SHP77 treated with DMSO at 0.1 percent for 48 hours (cell line): ENCODE measurements around the gene CPB1.

Experiments
- DNase-seq: peaks from one replicate; lab custom pipeline; 2025; lab: John Stamatoyannopoulos, UW

The CPB1 gene

GRCh38 chr3:148833223-148833622 lies 5.6 kb downstream of the CPB1 start:
- no peak for DNase-seq

GRCh38 chr3:148839805-148840204 lies 12.2 kb downstream of the CPB1 start:
- no peak for DNase-seq

- DNase-seq, result no peak
These were observed 12.8 kb downstream of the CPB1 start for GRCh38 chr3:148840451-148840850.

GRCh38 chr3:148845756-148846395 lies 18.3 kb downstream of the CPB1 start:
- no peak for DNase-seq

GRCh38 chr3:148847351-148847750 lies 19.7 kb downstream of the CPB1 start:
- DNase-seq, result no peak

GRCh38 chr3:148848410-148848809 lies 20.8 kb downstream of the CPB1 start:
- no peak for DNase-seq

- no peak for DNase-seq
These were observed 24.8 kb downstream of the CPB1 start for GRCh38 chr3:148852271-148852992.

- DNase-seq, result no peak
These were observed 25.5 kb downstream of the CPB1 start for GRCh38 chr3:148853076-148853475.

GRCh38 chr3:148854061-148854460 lies 26.4 kb downstream of the CPB1 start:
- DNase-seq, result no peak

- no peak for DNase-seq
These were observed 28.8 kb downstream of the CPB1 start for GRCh38 chr3:148856384-148856783.

GRCh38 chr3:148857316-148857715 lies 29.7 kb downstream of the CPB1 start:
- DNase-seq, result no peak

- DNase-seq, result peak; percentile 69
These were observed 33.8 kb downstream of the CPB1 start for GRCh38 chr3:148861277-148861869.

GRCh38 chr3:148863297-148863696 lies 35.7 kb downstream of the CPB1 start:
- no peak for DNase-seq

GRCh38 chr3:148863814-148864213 lies 36.2 kb downstream of the CPB1 start:
- DNase-seq, result no peak

DNA sequence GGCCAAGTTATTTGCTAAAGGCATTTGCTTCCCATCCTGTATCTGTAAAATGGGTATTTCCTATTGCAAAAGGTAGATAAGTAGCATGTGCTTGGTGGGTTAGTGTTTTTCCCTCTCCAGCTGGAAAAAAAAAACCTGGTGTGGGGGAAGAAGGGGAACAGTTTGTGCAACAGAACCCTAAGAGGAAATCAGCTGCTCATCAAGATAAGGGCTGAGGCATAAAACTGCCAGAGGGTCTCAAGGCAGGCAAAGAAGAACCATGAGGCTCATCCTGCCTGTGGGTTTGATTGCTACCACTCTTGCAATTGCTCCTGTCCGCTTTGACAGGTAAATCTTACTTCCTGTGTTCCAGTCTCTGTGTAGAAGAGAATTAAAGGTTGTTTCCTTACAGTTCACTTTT lies 37.4 kb downstream of the CPB1 start, which contains the start of gene CPA3:
Gene CPA3 (plus strand): TSS at position 248 of the 400 bp plus-strand sequence. CDS start 12 bp downstream, at position 260.
- no peak for DNase-seq

GRCh38 chr3:148866261-148866660 lies 38.6 kb downstream of the CPB1 start:
- DNase-seq, result no peak

GRCh38 chr3:148873270-148873927 lies 45.8 kb downstream of the CPB1 start:
- DNase-seq, result peak; percentile 92

DNA sequence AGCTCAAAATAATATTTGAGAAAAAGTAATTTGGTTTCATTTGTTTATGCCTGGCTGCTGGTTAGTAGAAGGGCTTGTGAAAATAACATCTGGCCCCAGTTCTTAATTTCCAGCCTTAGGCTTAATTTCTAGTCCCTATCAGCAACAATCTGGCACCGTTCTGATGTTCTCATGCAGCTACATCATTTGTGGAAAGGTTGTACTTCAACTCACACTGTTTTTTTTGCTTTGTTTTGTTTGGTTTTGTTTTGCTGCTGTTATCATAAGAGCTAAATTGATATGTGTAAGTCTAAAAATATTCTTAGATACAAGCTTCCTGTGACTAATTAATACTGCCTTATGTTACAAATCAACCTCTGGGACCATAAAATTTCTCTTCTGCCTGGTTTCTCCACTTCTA lies 46.4 kb downstream of the CPB1 start:
- DNase-seq, result peak; percentile 61

- no peak for DNase-seq
These were observed 50.5 kb downstream of the CPB1 start for GRCh38 chr3:148878095-148878494.

- peak; percentile 25 for DNase-seq
These were observed 51.6 kb downstream of the CPB1 start for GRCh38 chr3:148879256-148879655.

DNA sequence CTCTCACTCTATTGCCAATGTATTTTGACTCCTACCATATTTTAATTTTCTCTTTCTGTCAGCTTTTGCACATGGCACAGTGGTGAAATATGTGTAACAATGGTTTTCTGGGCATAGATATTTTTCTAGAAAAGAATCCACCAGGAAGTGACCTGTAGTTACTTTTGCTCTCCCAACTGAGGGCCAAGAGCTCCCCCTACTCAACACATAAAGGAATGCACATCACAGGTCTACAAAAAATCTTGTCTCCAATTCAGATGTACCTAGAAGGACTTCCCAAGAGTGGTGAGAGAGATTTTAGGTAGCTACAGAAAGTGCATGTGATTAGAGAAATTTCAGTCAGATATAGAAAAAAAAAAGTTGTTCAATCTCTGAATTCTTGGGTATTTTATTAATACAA lies 53.1 kb downstream of the CPB1 start:
- peak; percentile 38 for DNase-seq

DNA sequence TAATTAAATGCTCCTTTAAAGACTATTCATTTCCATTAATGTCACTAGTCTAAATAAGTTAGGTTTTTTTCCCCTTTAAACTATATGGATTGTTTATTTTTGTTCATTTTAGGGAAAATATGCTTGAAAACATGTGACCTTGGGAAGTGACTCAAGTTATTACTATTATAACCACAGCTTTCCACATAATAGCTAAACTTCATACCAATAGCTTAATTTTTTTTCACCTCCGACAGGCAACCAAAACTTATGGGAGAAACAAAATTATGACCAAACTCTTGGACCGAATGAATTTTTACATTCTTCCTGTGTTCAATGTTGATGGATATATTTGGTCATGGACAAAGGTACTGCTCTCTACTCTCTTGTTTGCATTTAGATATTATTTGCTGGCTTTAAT lies 53.7 kb downstream of the CPB1 start:
- no peak for DNase-seq

GRCh38 chr3:148882288-148882687 lies 54.7 kb downstream of the CPB1 start:
- peak; percentile 79 for DNase-seq
